Neural progenitor cell (in vitro differentiated cells): Measurements from ENCODE around the gene GDF9. TPM values are rescaled to one million over a fixed set of nuclear protein-coding genes. Genes with fewer than 3 reads are reported as not detected.

Source experiments
- DNase-seq: peaks from one replicate; pipeline ENCODE4 v3.0.0-alpha.2; 2016; ENCODE audit warnings: low spot score
- H2AFZ ChIP-seq: fragments of 200-600 bp; sonication (generic); replicated peaks from 2 replicates; pipeline ENCODE4 v1.6.1; 2016; ENCODE audit warnings: antibody characterized with exemption
- H3F3A ChIP-seq: fragments of 200-600 bp; sonication (generic); 2 replicates; pipeline ENCODE4 v1.6.1; 2016; ENCODE audit warnings: antibody characterized with exemption, low read depth
- H3K27ac ChIP-seq: fragments of 200-600 bp; sonication (generic); 2 replicates; pipeline ENCODE4 v1.5.1; 2016; ENCODE audit warnings: mild to moderate bottlenecking
- H3K27me3 ChIP-seq: fragments of 200-600 bp; sonication (generic); 2 replicates; pipeline ENCODE4 v1.6.1; 2016; ENCODE audit warnings: mild to moderate bottlenecking, moderate library complexity
- H3K36me3 ChIP-seq: fragments of 200-600 bp; sonication (generic); 2 replicates; pipeline ENCODE4 v1.5.1; 2016
- H3K4me1 ChIP-seq: fragments of 200-600 bp; sonication (generic); 2 replicates; pipeline ENCODE4 v1.6.1; 2016; ENCODE audit warnings: mixed run types
- H3K4me2 ChIP-seq: fragments of 200-600 bp; sonication (generic); 2 replicates; pipeline ENCODE4 v1.6.1; 2016
- H3K4me3 ChIP-seq: fragments of 200-600 bp; sonication (generic); 2 replicates; pipeline ENCODE4 v1.5.1; 2016
- H3K79me2 ChIP-seq: fragments of 200-600 bp; sonication (generic); 2 replicates; pipeline ENCODE4 v1.6.1; 2016; ENCODE audit warnings: low read depth
- H3K9ac ChIP-seq: fragments of 200-600 bp; sonication (generic); 2 replicates; pipeline ENCODE4 v1.6.1; 2016
- H3K9me3 ChIP-seq: fragments of 200-600 bp; sonication (generic); 2 replicates; pipeline ENCODE4 v1.5.1; 2016; ENCODE audit warnings: low read depth
- H4K20me1 ChIP-seq: fragments of 200-600 bp; sonication (generic); 2 replicates; pipeline ENCODE4 v1.6.1; 2016; ENCODE audit warnings: low read depth
- H3K27ac Mint-ChIP-seq: 3 replicates; pipeline ENCODE4 v1.8.0; 2021; ENCODE audit warnings: mixed read lengths
- H3K27me3 Mint-ChIP-seq: 2 replicates; pipeline ENCODE4 v1.8.0; 2022; ENCODE audit warnings: low read depth, mild to moderate bottlenecking, inconsistent platforms, moderate library complexity, mixed read lengths; ENCODE audit not compliant: insufficient read depth
- H3K36me3 Mint-ChIP-seq: 3 replicates; pipeline ENCODE4 v1.8.0; 2021; ENCODE audit warnings: mixed read lengths
- H3K4me1 Mint-ChIP-seq: 3 replicates; pipeline ENCODE4 v1.8.0; 2021; ENCODE audit warnings: mixed read lengths
- H3K4me3 Mint-ChIP-seq: 3 replicates; pipeline ENCODE4 v1.8.0; 2021; ENCODE audit warnings: mild to moderate bottlenecking, moderate library complexity, mixed read lengths
- H3K9me3 Mint-ChIP-seq: 3 replicates; pipeline ENCODE4 v1.8.0; 2020; ENCODE audit warnings: mixed read lengths
- EZH2 ChIP-seq: fragments of 200-600 bp; sonication (generic); IDR thresholded peaks from 2 replicates; pipeline ENCODE4 v1.6.1; 2017; ENCODE audit warnings: antibody characterized with exemption, mild to moderate bottlenecking, moderate library complexity
- EZH2phosphoT487 ChIP-seq: fragments of 200-600 bp; sonication (generic); IDR thresholded peaks from 2 replicates; pipeline ENCODE4 v1.6.1; 2017; ENCODE audit warnings: antibody characterized with exemption
- total RNA-seq: library from RNA; depleted of rRNA; stranded (reverse); fragments of >200 nt; gene quantifications from 2 replicates; pipeline ENCODE4 v1.2.3, GENCODE V29; 2015; ENCODE audit warnings: low replicate concordance
- TF ChIP-seq, protein P1 (sequence below): fragments of 200-600 bp; sonication (generic); IDR thresholded peaks from 2 replicates; pipeline ENCODE4 v1.5.1; 2017; ENCODE audit warnings: antibody characterized with exemption, mild to moderate bottlenecking

GDF9 gene
- total RNA-seq, 1 donor from 2014 or later: 0.82 TPM

DNA sequence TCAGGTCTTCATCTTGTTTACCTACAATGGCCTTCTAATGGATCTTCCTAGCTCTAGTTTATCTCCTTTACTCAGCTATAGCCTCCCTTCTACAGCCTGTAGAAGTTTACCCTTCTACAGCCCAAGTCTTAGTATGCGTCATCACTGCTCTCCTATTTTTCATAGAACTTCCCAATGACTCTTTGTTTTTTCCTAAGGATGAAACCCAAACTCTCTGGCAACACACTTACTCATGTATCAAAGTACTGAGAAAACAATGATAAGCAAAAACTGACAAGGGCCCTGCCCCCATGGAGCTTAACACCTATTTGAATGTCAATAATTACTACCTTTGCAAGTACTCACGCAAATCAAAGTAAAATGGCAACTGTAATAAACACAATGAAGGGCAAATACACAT lies 40.9 kb upstream of the GDF9 start:
- Histone ChIP-seq H3K4me3 (no peak overlapping the region), H3K27ac (no peak overlapping the region), H3K4me2 (no peak overlapping the region), H3K4me1 (no peaks in the 10 kb centered on the region), H3K36me3 (no peaks in the 10 kb centered on the region), H3K27me3 (no peaks in the 10 kb centered on the region), H4K20me1 (peaks cover 59% of the 10 kb centered on the region), H3K9ac (no peak overlapping the region), H2AFZ (no peak overlapping the region), H3K9me3 (no peaks in the 10 kb centered on the region), H3K79me2 (peaks cover 40% of the 10 kb centered on the region), H3F3A (no peaks in the 10 kb centered on the region)
- no peaks in the 10 kb centered on the region for H3K9me3 Mint-ChIP-seq
- no peak for DNase-seq
- H3K4me3 Mint-ChIP-seq: no peak overlapping the region
- no peaks in the 10 kb centered on the region for H3K27me3 Mint-ChIP-seq
- no peak overlapping the region for H3K27ac Mint-ChIP-seq
- no peaks in the 10 kb centered on the region for H3K4me1 Mint-ChIP-seq
- peaks cover 15% of the 10 kb centered on the region for H3K36me3 Mint-ChIP-seq
- TF ChIP-seq EZH2 (no peak), EZH2phosphoT487 (no peak)
- TF ChIP-seq, protein P1, sequence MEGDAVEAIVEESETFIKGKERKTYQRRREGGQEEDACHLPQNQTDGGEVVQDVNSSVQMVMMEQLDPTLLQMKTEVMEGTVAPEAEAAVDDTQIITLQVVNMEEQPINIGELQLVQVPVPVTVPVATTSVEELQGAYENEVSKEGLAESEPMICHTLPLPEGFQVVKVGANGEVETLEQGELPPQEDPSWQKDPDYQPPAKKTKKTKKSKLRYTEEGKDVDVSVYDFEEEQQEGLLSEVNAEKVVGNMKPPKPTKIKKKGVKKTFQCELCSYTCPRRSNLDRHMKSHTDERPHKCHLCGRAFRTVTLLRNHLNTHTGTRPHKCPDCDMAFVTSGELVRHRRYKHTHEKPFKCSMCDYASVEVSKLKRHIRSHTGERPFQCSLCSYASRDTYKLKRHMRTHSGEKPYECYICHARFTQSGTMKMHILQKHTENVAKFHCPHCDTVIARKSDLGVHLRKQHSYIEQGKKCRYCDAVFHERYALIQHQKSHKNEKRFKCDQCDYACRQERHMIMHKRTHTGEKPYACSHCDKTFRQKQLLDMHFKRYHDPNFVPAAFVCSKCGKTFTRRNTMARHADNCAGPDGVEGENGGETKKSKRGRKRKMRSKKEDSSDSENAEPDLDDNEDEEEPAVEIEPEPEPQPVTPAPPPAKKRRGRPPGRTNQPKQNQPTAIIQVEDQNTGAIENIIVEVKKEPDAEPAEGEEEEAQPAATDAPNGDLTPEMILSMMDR: no peak

DNA sequence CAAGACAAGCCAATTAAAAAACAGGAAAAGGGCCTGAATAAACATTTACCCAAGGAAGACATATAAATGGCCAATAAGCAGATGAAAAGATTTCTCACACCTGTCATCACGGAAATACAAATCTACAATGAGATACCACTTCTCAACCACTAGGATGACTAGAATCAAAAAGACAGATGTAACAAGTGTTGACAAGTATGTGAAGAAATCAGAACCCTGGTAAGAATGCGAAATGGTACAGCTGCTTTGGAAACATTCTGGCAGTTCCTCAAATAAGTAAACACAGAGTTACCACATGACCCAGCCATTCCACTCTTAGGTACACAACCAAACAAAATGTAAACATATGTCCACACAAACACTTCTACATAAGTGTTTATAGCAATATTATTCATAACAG lies 39.7 kb upstream of the GDF9 start:
- H3K27me3 Mint-ChIP-seq: no peaks in the 10 kb centered on the region
- Histone ChIP-seq H3K4me3 (no peak overlapping the region), H3K79me2 (peaks cover 34% of the 10 kb centered on the region), H3K9me3 (no peaks in the 10 kb centered on the region), H2AFZ (no peak overlapping the region), H3K27ac (no peak overlapping the region), H3K4me1 (no peaks in the 10 kb centered on the region), H3K36me3 (no peaks in the 10 kb centered on the region), H3K27me3 (no peaks in the 10 kb centered on the region), H3F3A (no peaks in the 10 kb centered on the region), H3K9ac (no peak overlapping the region), H4K20me1 (peaks cover 54% of the 10 kb centered on the region), H3K4me2 (no peak overlapping the region)
- H3K36me3 Mint-ChIP-seq: peaks cover 11% of the 10 kb centered on the region
- TF ChIP-seq, protein P1: no peak
- no peak for TF ChIP-seq EZH2
- no peak for TF ChIP-seq EZH2phosphoT487
- H3K9me3 Mint-ChIP-seq: no peaks in the 10 kb centered on the region
- H3K4me1 Mint-ChIP-seq: no peaks in the 10 kb centered on the region
- H3K4me3 Mint-ChIP-seq: no peak overlapping the region
- DNase-seq: no peak
- no peak overlapping the region for H3K27ac Mint-ChIP-seq

DNA sequence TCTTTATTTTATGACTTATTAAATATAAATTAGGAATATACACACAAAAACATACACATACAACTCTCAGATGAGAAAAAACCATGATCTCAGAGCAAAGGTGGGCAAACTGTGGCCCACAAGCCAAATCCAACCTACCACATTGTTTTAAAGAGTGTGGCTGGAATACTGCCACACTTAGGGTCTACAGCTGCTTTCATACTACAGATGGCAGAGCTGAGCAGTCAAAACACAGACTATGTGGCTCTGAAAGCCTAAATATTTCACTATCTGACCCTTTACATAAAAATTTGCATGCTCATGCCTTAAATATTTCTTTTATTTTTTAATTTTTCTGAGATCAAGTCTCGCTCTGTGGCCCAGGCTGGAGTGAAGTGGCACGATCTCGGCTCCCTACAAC lies 35.5 kb upstream of the GDF9 start:
- no peak overlapping the region for H3K27ac ChIP-seq

More for the DNA sequence above, 35.5 kb upstream of the GDF9 start:
- peaks cover 25% of the 10 kb centered on the region for H4K20me1 ChIP-seq
- H3K4me1 ChIP-seq: no peaks in the 10 kb centered on the region
- TF ChIP-seq, protein P1: no peak
- TF ChIP-seq EZH2 (no peak), EZH2phosphoT487 (no peak)
- H3K4me3 ChIP-seq: no peak overlapping the region
- Mint-ChIP-seq H3K4me3 (no peak overlapping the region), H3K9me3 (no peaks in the 10 kb centered on the region), H3K4me1 (no peaks in the 10 kb centered on the region), H3K27me3 (no peaks in the 10 kb centered on the region), H3K36me3 (peaks cover 12% of the 10 kb centered on the region), H3K27ac (no peak overlapping the region)
- H3K9ac ChIP-seq: no peak overlapping the region
- H3K27me3 ChIP-seq: no peaks in the 10 kb centered on the region
- H3K36me3 ChIP-seq: peaks cover 8% of the 10 kb centered on the region
- H3F3A ChIP-seq: no peaks in the 10 kb centered on the region
- no peak overlapping the region for H3K4me2 ChIP-seq
- H3K79me2 ChIP-seq: peaks cover 23% of the 10 kb centered on the region
- no peak overlapping the region for H2AFZ ChIP-seq
- no peak for DNase-seq
- no peaks in the 10 kb centered on the region for H3K9me3 ChIP-seq
